Left ventricle myocardium inferior (tissue), 1 donor: ENCODE results near the gene PPIC. TPM values are rescaled to one million over a fixed set of nuclear protein-coding genes. Genes with fewer than 3 reads are reported as not detected.

Experiments
- DNase-seq: peaks from one replicate; pipeline ENCODE4 v3.0.0-alpha.2; 2020
- H3K27ac ChIP-seq: fragments of 200-600 bp; replicated peaks from 2 replicates; pipeline ENCODE4 v1.8.0; 2021
- H3K27me3 ChIP-seq: fragments of 200-600 bp; 2 replicates; pipeline ENCODE4 v1.8.0; 2021; ENCODE audit warnings: low read depth
- H3K36me3 ChIP-seq: fragments of 200-600 bp; 2 replicates; pipeline ENCODE4 v1.8.0; 2021
- H3K4me1 ChIP-seq: fragments of 200-600 bp; 2 replicates; pipeline ENCODE4 v1.8.0; 2021
- H3K4me3 ChIP-seq: fragments of 200-600 bp; 2 replicates; pipeline ENCODE4 v1.8.0; 2021; ENCODE audit warnings: mild to moderate bottlenecking, moderate library complexity
- H3K9me3 ChIP-seq: fragments of 200-600 bp; replicated peaks from 2 replicates; pipeline ENCODE4 v1.8.0; 2021
- CTCF ChIP-seq: fragments of 200-600 bp; IDR thresholded peaks from 2 replicates; pipeline ENCODE4 v1.8.0; 2021; ENCODE audit warnings: antibody characterized with exemption, mild to moderate bottlenecking, borderline replicate concordance
- intact Hi-C: fragments of 100-400 bp; cut with micrococcal nuclease; formaldehyde crosslinking; loops from one replicate; pipeline ENCODE4 v1.11.0; 2022
- total RNA-seq: library from RNA; stranded (reverse); fragmentation: NEBNext Ultra II Directional; extraction: Animal tissue kit (Norgen Biotek cat#: 25700); gene quantifications from one replicate; pipeline ENCODE4 v1.2.1, GENCODE V29; 2021
- donor health status: DM: no; HTN: yes; CAD: no; lungs with severe emphysema.

The PPIC gene
- total RNA-seq, 1 donor from 2014 or later, result 47.5 TPM

- Histone ChIP-seq H3K27me3 (no peaks in the 10 kb centered on the region), H3K4me3 (no peak overlapping the region), H3K4me1 (peaks cover 4% of the 10 kb centered on the region), H3K9me3 (peaks cover 24% of the 10 kb centered on the region), H3K36me3 (no peaks in the 10 kb centered on the region), H3K27ac (no peak overlapping the region)
- DNase-seq, result no peak
- TF ChIP-seq CTCF, result no peak
- intact Hi-C loops, result no loop called here
Measured at GRCh38 chr5:123047706-123048105, 11.2 kb upstream of the PPIC start.

- DNase-seq, result no peak
- intact Hi-C loops, result no loop called here
- TF ChIP-seq CTCF, result no peak
- Histone ChIP-seq H3K4me1 (peaks cover 4% of the 10 kb centered on the region), H3K27me3 (no peaks in the 10 kb centered on the region), H3K27ac (no peak overlapping the region), H3K4me3 (no peak overlapping the region), H3K36me3 (no peaks in the 10 kb centered on the region), H3K9me3 (peaks cover 10% of the 10 kb centered on the region)
Measured at GRCh38 chr5:123046222-123046621, 9.7 kb upstream of the PPIC start.

- no peak overlapping the region for H3K27ac ChIP-seq
- no peaks in the 10 kb centered on the region for H3K9me3 ChIP-seq
- no peaks in the 10 kb centered on the region for H3K27me3 ChIP-seq
- DNase-seq, result no peak
- H3K36me3 ChIP-seq, result no peaks in the 10 kb centered on the region
- H3K4me1 ChIP-seq, result peaks cover 4% of the 10 kb centered on the region
- H3K4me3 ChIP-seq, result no peak overlapping the region
- no peak for TF ChIP-seq CTCF
- intact Hi-C loops, result no loop called here
Measured at GRCh38 chr5:123044926-123045617, 8.5 kb upstream of the PPIC start.

GRCh38 chr5:123039673-123040072, 3.1 kb upstream of the PPIC start:
- Histone ChIP-seq H3K9me3 (no peaks in the 10 kb centered on the region), H3K4me3 (no peak overlapping the region), H3K36me3 (no peaks in the 10 kb centered on the region), H3K4me1 (peaks cover 37% of the 10 kb centered on the region), H3K27me3 (no peaks in the 10 kb centered on the region), H3K27ac (no peak overlapping the region)
- intact Hi-C loops, result no loop called here
- no peak for DNase-seq
- TF ChIP-seq CTCF, result no peak

GRCh38 chr5:123037104-123037418, 536 bp upstream of the PPIC start:
- H3K4me1 ChIP-seq, result peaks cover 63% of the 10 kb centered on the region
- no peak for TF ChIP-seq CTCF
- intact Hi-C loops, result no loop called here

More at GRCh38 chr5:123037104-123037418, 536 bp upstream of the PPIC start:
- Histone ChIP-seq H3K27ac (peak overlapping the region; percentile 98), H3K36me3 (no peaks in the 10 kb centered on the region), H3K4me3 (peak overlapping the region; percentile 84), H3K27me3 (no peaks in the 10 kb centered on the region), H3K9me3 (no peaks in the 10 kb centered on the region)
- no peak for DNase-seq
